Kidney capillary endothelial cell (primary cell): ENCODE data around the gene RHEB.

Experiments used
- DNase-seq: peaks from one replicate; pipeline ENCODE4 v3.0.0-alpha.2; 2018; ENCODE audit warnings: low spot score

Gene RHEB

GRCh38 chr7:151503902-151504714 is 15.6 kb downstream of the RHEB start:
- DNase-seq, result no peak

GRCh38 chr7:151501676-151502075 is 18.0 kb downstream of the RHEB start:
- DNase-seq, result no peak

GRCh38 chr7:151498495-151498894 is 21.2 kb downstream of the RHEB start:
- no peak for DNase-seq

- no peak for DNase-seq
Measured at GRCh38 chr7:151497306-151497871, 22.3 kb downstream of the RHEB start.

GRCh38 chr7:151495360-151495759 is 24.3 kb downstream of the RHEB start:
- no peak for DNase-seq

- DNase-seq, result no peak
Measured at GRCh38 chr7:151494298-151495284, 25.1 kb downstream of the RHEB start.

- DNase-seq, result no peak
Measured at GRCh38 chr7:151493083-151493482, 26.6 kb downstream of the RHEB start.

- no peak for DNase-seq
Measured at GRCh38 chr7:151491859-151492258, 27.8 kb downstream of the RHEB start.

- no peak for DNase-seq
Measured at GRCh38 chr7:151490456-151491105, 29.1 kb downstream of the RHEB start.

GRCh38 chr7:151489498-151489897 is 30.2 kb downstream of the RHEB start:
- no peak for DNase-seq

GRCh38 chr7:151488096-151488495 is 31.6 kb downstream of the RHEB start:
- DNase-seq, result no peak

- no peak for DNase-seq
Measured at GRCh38 chr7:151487228-151487627, 32.5 kb downstream of the RHEB start.

GRCh38 chr7:151486074-151486473 is 33.6 kb downstream of the RHEB start:
- DNase-seq, result no peak

- peak; percentile 89 for DNase-seq
Measured at GRCh38 chr7:151484971-151485707, 34.6 kb downstream of the RHEB start.

- DNase-seq, result no peak
Measured at GRCh38 chr7:151483711-151483983, 36.0 kb downstream of the RHEB start.

- DNase-seq, result no peak
Measured at GRCh38 chr7:151482883-151483710, 36.6 kb downstream of the RHEB start.

GRCh38 chr7:151481650-151482505 is 37.8 kb downstream of the RHEB start:
- no peak for DNase-seq

GRCh38 chr7:151477867-151478266 is 41.8 kb downstream of the RHEB start:
- no peak for DNase-seq

GRCh38 chr7:151472644-151473380 is 46.9 kb downstream of the RHEB start:
- no peak for DNase-seq
